Omental fat pad (tissue), 4 donors: Measurements from ENCODE around the gene PLEKHA6. TPM values are rescaled to one million over a fixed set of nuclear protein-coding genes. Genes with fewer than 3 reads are reported as not detected.

Source experiments
- ATAC-seq: fragments of 150-250 bp; one replicate; pipeline ENCODE4 v1.9.1; 2016; ENCODE audit warnings: mild to moderate bottlenecking, moderate library complexity; ENCODE audit not compliant: low FRiP score
- DNase-seq: peaks from one replicate; pipeline ENCODE4 v3.0.0-alpha.2; 2019; ENCODE audit warnings: low spot score
- total RNA-seq, 4 donors: library from RNA; depleted of rRNA; stranded (reverse); fragments of >200 nt; gene quantifications; one replicate each; pipeline ENCODE4 v1.1.0, GENCODE V29; 2016
- TF ChIP-seq, protein P1 (sequence below), 3 donors: fragments of 450-650 bp; IDR thresholded peaks; one replicate each; pipeline ENCODE4 v1.5.1; 2016 to 2017; ENCODE audit warnings: antibody characterized with exemption in 3 of 3, mild to moderate bottlenecking in 3 of 3, moderate library complexity in 2 of 3

The PLEKHA6 gene
- total RNA-seq, 4 donors from 2014 or later = 2.9 to 13.1 (median 7.5) TPM

DNA sequence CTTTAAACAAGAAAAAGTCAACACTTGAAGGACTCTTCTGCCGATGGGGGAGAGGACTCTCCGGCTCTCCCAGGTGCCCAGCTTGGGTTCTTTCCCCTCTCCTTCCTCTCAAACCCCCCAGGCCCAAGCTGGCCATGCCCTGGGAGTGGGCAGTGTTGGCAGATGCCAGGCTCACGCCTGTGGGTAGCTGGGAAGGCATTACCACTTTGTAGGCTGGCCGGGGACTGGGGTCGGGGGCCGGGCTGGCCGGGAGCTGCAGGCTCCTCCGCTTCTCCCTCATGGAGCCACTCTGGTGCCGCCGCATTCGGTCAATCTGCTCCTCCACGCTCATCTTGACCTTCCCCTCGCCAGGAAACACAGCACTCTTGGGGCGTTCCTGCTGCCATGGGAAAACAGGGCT is 129.5 kb downstream of the PLEKHA6 start:
- ATAC-seq (no peak), DNase-seq (no peak)
- TF ChIP-seq, protein P1, sequence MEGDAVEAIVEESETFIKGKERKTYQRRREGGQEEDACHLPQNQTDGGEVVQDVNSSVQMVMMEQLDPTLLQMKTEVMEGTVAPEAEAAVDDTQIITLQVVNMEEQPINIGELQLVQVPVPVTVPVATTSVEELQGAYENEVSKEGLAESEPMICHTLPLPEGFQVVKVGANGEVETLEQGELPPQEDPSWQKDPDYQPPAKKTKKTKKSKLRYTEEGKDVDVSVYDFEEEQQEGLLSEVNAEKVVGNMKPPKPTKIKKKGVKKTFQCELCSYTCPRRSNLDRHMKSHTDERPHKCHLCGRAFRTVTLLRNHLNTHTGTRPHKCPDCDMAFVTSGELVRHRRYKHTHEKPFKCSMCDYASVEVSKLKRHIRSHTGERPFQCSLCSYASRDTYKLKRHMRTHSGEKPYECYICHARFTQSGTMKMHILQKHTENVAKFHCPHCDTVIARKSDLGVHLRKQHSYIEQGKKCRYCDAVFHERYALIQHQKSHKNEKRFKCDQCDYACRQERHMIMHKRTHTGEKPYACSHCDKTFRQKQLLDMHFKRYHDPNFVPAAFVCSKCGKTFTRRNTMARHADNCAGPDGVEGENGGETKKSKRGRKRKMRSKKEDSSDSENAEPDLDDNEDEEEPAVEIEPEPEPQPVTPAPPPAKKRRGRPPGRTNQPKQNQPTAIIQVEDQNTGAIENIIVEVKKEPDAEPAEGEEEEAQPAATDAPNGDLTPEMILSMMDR (IDR thresholded peaks at IDR 0.05) = no peak

DNA sequence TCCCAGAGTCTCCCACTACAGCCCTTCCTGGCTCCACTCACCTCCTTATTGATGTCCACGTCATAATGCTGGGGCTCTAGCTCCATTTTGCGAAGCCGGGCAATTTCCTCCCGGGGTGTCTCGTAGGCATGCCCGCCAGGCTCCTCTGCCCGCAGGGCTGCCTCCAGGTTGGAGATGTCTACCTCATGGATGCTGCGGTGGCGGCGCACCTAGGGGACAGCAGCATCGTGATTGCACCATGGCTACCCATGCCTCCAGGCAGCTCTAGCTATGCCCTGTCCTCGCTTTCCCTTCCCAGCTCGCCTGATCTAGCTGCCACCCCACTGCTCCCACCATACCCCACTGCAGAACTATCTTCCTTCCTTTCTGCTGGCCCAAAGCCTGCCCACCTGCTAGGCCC is 130.8 kb downstream of the PLEKHA6 start:
- TF ChIP-seq, protein P1 (IDR thresholded peaks at IDR 0.05) = no peak
- no peak for DNase-seq
- ATAC-seq = no peak

DNA sequence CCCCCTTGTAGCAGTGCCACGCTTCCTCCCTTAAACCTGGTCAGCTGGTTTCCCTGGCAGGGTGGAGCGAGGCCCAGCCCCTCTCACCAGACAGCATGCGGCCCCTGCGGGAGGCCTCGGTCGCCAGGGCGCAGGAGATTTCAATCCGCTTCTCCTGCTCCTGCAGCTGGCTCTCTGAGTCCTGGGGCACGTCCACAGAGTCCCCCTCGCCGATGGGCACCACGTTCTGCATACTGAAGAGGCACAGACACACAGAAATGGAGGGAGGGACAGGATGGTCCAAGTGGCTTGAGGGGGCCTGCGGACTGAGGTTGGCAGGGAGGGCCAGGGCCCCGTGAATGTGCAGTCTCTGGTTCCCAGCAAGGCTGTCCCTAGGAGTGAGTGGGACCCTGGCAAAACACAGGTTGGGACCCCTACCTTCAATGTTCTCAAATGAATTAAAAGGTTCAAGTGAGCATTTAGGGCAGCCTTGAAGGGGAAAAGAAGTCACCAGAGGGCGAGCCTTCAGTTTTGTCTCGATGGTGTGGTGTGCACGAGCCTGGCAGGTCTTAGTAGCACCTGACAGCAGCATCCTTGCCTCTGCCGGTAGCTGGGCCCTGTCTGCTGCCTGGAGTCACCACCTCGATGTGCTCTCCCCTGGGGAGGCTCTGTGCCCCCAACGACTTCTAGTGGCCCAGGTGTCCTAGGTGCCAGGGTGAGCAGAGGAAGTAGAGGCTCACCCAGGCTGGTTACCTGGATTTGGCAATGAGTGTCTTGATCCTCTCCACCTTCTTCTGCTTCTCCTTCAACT is 131.5 kb downstream of the PLEKHA6 start:
- TF ChIP-seq, protein P1 (IDR thresholded peaks at IDR 0.05) = no peak
- ATAC-seq (no peak), DNase-seq (no peak)

DNA sequence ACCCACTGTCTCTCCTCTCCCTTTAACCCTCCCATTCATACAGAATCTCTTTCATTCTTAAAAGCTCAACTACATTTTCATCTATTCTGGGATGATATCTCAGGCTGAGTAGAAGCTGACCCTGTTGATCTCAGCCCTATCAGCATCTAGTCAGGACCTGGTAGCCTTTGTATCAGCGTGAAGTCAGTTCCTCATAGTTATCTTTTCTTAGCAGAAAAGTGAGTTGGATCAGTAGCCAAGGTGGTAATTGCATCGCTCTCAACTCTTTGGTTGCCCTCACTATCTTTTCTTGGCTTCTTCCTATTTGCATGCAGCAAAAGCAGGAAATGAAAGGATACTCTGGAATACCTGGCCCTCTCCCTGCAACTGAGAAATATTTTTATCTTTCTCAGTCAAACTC is 132.4 kb downstream of the PLEKHA6 start:
- no peak for ATAC-seq
- no peak for DNase-seq
- TF ChIP-seq, protein P1 (IDR thresholded peaks at IDR 0.05) = no peak

DNA sequence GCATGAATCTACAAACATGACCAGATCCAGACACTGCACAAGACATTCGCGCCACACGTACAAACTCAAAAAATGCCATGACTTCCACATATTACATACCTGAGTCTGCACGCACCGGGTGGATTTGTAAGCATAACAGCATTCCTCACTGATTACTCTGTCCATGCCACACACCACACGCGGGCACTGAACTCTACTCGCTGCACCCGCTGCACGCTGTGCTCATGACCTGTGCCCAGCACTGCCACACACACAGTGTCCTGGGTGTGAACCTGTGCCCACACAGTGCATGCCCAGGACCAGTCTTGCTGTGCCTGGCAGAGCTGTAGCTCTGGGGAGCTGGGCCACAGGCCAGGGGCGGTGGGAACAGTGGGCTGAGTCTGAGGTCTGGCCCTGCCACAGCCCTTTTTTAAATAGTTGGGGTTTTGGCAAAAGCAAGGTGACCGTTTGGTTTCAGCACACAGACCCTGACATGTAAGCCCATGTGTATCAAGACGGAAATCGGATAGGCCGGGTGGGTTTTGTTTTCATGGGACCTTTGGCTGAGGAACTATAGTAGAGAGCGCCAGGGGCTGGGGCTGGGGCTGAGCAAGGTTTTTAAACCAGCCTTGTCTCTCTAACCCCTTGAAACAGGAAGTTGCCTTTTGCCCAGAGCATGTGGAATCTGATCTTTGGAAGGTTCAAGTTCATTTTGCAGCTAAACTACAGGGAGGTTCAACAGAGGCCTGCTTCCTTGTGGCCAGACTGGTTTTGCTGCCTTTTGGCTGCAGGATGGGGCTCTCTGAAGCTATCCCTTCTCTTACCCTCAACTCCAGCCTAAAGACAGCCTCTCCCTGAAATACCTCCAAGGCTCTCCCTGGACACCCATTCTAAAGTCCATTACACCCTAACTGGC is 133.6 kb downstream of the PLEKHA6 start:
- TF ChIP-seq, protein P1 (IDR thresholded peaks at IDR 0.05) = no peak
- DNase-seq (no peak), ATAC-seq (no peak)

DNA sequence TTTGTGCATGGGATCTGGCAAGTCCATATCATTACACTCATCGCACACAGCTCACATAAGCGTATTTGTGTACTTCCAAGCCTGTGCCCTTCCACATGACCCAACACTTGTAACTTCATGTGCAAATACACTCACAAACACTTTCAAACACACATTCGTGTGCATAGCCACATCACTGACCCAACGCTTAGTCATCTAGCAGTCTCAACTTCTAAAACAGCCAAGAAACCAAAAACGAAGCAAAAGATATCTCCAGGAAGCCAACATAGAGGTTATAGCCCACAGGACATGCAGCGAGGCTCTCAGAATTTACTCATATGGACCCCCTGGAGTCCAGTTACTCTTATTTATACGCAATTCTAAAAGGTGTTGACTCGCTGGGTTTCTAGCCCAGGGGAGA is 135.1 kb downstream of the PLEKHA6 start:
- TF ChIP-seq, protein P1 (IDR thresholded peaks at IDR 0.05) = no peak
- DNase-seq (no peak), ATAC-seq (no peak)
